SK-N-DZ (cell line): ENCODE results near the gene MAGEF1.

Experiments
- DNase-seq: peaks from one replicate; pipeline ENCODE4 v3.0.0-alpha.2; 2015; ENCODE audit warnings: low spot score

The MAGEF1 gene

DNA sequence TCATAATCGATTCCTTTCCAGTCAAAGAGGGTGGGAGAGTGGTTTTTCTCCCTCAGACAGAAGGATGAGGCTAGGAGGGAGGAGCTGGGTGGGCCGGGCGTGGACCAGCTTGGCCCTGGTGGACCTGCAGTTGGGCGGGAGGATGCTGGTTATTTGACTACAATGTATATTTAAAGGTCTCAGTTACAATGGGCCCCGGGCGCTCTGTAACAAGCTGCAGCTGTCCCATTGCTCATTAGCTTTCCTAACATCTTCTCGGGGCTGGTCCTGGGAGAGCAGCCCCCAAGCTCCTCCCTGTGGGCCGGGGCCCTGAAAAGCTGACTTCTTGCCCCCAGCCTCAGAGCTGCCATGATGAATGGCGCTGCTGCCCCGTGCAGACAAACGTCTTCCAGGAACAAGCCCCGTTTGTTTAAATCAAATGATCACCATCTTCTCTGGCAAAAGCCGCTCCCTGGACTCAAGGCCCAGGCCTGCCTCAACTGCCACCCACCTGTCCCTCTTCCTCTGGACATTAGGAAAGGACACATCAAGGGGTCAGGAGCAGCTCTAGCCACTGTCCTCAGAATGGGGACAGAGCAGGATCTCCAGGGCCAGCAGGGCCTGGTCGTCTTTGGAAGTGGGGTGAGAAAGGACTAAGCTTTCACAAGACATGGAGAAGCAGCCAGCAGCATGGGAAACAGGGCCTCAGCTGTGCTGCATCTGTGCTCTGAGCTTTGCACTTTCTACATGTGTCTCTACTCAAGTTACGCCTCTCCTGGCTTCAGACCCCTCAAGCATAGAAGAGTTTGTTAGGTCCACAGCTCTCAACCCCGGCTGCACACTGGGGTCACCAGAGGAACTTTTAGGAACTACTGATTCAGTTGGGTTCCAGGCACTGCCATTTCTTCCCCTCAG lies 38.6 kb downstream of the MAGEF1 start:
- DNase-seq, result no peak

DNA sequence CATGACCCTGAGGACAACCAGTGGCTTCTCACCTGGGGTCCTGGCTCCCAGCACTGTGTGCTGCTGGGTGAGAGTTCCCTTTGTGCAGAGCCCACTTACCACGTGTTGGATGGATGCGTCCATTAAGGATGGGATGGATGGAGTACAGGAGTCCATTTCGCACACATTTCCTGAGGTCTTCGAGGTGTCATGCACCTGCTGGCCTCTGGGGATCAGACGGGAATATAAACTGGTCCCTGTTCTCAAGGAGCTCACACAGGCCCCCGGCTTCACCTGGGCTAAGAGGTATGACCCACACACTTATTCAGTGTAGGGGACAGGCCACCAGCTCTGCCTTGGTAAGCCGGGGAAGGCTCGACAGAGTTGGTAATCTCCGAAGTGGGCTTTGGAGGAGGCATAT lies 39.5 kb downstream of the MAGEF1 start:
- no peak for DNase-seq

DNA sequence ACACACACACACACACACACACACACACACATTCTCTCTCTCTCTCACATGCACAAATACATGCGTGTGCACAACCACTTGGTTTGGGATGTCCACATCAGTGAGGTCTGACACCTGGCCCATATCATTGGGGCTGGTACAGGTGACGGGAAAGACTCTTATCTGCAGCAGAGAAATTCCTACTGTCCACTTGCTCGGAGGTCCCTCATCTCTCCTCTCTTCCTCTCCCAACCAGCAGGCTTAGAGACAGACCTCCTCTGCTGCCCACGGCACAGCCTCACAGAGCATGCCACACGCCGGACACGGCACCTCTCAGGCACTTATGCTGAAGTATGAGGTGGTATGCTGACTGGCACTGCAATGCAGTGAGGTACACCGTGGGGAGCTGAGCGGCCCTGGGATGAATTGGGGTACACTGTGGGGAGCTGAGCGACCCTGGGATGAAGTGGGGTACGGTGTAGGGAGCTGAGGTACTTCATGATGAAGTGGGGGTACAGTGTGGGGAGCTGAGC lies 41.7 kb downstream of the MAGEF1 start:
- DNase-seq, result no peak

DNA sequence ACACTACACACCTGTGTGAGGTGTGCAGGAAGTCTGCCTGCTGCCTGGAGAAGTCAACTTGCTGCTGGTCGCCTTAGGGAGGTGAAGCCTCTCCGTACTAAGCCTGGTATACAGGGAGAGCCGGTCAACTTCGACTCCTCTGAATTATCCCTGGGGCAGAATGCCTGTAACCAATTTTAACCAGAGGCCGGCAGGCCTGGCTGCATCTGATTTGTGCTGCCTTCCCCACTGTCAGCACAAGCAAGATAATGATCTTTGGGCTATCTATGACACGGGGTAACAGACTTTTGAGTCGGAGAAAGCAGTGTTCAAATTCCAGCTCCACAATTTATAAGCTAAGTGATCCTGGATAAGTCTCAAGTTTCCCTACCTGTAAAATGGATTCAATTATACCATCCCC lies 42.3 kb downstream of the MAGEF1 start:
- peak; percentile 75 for DNase-seq

DNA sequence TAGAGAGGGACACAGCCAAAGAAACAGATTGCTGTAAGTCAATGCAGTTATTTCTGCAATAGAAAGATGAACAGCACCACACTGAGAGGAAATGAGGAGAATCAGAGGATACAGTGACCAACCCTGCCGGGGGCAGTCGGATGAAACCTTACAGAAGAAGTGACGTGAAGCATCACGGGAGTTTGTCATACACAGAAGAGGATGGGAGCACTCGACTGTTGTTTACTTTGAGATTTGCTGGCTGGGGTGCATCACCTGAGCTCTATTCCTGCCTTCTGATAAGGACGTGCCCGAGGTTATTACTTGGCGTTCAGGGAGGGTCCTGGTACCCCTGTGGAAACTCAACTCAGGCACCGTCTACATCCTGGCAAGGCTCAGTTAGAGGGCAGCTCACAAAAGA lies 45.4 kb downstream of the MAGEF1 start:
- no peak for DNase-seq

DNA sequence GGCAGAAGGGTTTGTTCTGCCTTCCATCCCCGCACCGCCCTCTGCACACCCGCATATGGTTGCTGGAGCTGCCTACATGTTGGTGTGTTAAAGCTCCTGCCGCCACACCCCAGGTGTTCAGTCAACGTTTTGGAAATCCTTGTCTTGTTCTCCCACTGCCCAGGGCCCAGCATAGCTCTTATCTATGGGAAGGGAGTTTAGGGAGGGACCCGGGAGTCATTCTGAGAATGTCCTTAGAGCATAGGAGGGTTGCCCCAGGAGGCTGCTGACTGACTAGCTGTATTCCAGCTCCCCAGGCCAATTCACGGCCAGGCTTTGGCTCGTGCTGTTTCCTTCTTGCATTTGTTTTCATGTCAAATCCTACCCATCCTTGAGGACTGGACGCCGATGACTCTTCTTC lies 46.8 kb downstream of the MAGEF1 start:
- DNase-seq, result no peak

DNA sequence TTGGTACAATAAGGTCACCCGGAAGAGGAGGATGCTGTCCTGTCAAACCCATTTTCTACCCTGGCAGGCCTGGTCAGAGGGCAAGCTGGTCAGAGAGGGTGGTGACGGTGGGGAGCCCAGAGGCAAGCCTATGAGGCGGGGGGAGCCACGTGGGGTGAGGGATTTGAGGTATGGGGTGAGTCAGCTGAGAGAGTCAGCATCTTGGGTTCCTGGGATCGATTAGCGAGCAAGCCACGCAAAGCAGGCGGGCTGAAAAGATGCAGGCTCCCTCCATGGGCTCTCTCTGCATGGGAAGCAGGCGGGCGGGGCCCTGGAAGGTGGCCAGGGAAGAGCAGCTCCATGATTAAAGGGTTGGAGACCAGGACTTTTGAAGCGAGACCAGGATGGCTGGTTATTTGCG lies 48.1 kb downstream of the MAGEF1 start:
- DNase-seq, result peak; percentile 53

DNA sequence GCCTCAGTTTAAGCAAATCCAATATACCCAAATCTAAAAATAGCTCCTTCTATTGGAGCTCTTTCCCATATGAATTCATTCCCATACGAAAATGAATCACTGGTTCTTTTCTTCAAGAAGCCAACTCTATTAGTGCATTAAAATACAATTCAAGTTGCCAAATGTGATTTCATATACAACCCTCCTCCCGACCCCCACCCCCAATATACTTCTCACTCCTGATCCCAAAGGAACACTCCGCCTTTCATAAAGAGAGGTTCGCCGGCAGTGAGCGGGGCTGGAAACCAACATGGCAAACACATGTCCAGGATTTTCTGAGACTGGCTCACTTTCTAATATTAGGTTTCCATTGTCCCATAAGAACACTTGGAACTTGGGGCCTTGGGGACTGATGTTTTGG lies 48.5 kb downstream of the MAGEF1 start:
- no peak for DNase-seq

DNA sequence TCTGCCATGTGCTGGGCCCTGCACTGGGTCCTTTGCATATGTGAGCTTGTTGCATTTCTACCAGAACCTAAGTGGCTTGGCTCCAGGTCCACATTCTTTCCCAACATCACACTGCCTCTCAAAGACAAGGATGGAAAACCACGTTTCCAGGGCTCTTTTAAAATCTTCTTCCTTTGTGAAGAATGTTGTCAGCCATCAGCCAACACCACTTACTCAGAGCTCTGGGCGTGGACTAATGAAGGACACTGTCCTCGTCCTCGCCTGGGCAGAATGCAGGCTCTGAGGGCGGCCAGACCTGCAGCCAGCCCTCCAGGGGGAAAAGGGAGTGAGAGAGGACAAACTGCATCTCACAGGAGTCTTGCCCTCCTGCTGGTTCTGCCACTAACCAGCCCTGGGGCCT lies 49.7 kb downstream of the MAGEF1 start:
- DNase-seq, result no peak

DNA sequence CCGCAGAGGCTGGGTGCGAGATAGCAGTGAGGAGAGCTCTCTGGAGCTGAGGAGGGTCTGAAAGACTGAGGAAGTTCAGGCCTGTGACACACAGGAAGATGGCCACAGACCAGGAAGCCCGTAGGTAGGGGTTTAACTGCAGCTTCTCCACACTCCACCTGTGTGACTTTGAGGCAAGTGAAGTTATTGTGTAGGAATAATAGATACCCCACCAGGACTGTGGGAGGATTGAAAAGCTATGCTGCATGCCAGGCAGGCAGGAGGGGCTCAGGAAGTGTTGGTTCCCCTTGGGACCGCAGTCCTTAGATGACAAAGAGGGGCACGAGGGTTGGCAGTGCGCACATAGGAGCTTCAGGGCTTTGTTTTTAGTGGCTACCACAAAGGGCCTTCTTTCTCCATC lies 50.9 kb downstream of the MAGEF1 start:
- DNase-seq, result no peak
